NOMO-1 treated with dmso at 0.1 percent for 144 hours (cell line): ENCODE measurements around the gene SLC22A2.

Experiments used
- DNase-seq: peaks from one replicate; lab custom pipeline; 2025; ENCODE audit not compliant: unreplicated experiment; lab: John Stamatoyannopoulos, UW

Gene SLC22A2

DNA sequence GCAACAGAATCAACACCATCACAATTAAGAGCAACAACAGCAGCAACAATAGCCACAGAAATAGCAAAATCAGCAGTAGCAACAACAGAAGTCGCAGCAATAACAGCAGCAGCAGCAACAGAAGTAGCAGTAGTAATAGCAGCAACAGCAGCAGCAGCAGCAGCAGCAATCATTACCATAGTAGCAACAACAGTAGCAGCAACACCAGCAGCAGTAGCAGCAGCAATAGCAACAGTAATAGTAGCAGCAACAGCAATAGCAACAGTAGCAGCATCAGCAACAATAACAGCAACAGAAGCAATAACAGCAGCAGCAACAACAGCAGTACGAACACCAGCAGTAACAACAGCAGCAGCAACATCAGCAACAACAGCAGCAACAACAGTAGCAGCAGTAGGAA lies 39.8 kb downstream of the SLC22A2 start:
- DNase-seq, result no peak

DNA sequence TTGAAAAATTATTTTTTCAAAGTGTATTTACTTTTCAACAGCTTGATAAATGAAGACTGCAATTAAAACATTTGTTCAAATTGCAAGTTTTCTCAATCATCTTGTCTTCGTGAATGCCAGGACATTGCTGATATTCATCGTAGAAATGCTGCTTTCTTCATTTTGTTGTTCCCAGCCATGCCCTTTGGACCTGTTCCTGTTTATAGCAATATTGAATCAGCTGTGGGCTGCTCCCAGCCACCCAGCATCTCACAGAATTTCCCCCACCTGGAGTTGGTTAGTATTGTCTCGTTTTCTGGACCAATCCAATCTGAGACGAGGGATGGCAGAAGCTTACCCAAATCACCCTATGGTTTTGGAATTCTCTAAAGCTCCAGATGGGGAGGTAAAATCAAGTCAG lies 40.8 kb downstream of the SLC22A2 start:
- DNase-seq, result no peak

DNA sequence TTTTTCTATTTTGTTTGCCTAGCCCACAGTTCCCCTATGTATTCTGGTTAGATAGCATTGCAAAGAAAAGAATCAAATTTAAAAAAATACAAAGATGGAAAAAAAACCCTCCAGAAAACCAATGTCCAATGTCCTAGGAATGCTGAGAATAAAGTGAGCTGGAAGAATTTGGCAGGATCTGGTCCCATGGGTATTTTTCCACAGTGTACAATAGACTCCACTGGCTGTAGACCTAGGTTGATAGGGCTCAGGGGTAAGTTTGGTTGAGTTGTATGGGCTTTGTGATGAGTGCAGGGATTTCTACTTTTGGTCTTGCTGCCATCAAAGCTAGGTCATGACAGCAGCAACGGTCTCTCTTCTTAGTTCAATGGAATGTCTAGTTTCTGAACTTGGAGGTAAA lies 41.5 kb downstream of the SLC22A2 start:
- no peak for DNase-seq

DNA sequence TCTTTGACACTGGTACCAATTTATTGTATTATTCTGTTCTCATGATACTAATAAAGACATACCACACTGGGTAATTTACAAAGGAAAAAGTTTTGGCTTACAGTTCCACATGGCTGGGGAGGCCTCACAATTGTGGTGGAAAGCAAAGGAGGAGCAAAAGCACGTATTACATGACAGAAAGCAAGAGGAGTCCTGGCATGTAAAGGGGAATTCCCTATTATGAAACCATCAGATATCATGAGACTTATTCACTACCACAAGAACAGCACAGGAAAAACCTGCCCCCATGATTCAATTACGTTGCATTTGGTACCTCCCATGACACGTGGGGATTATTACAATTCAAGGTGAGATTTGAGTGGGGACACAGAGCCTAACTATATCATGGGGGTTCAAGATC lies 43.4 kb downstream of the SLC22A2 start:
- no peak for DNase-seq

DNA sequence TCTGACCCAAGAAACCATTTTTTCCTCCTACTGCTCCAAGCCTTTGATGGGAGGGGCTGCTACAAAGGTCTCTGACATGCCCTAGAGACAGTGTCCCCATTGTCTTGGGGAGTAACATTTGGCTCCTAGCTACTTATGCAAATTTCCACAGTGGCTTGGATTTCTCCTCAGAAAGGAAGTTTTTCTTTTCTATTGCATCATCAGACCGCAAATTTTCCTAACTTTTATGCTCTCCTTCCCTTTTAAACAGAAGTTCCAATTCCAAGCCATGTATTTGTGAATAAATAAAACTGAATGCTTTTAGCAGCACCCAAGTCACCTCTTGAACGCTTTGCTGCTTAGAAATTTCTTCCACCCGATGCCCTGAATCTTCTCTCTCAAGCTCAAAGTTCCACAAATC lies 51.0 kb downstream of the SLC22A2 start:
- no peak for DNase-seq

DNA sequence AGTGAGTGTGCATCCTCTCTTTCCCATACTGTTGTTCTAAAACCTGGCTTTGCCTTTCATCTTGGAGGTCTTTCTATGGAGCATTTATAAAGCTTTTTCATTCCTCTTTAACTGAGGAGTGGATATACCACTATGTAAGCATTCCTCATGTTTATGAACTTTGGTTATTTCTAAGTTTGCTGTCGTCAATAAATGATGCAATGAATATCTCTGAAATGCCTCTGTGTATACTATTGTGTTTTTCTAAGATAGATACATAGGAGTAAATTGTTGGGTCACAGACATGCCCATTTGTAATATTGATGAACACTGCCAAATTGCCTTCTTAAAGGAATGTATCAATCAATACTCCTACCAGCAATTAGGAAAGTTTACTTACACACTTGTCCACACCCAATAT lies 53.9 kb downstream of the SLC22A2 start:
- no peak for DNase-seq

DNA sequence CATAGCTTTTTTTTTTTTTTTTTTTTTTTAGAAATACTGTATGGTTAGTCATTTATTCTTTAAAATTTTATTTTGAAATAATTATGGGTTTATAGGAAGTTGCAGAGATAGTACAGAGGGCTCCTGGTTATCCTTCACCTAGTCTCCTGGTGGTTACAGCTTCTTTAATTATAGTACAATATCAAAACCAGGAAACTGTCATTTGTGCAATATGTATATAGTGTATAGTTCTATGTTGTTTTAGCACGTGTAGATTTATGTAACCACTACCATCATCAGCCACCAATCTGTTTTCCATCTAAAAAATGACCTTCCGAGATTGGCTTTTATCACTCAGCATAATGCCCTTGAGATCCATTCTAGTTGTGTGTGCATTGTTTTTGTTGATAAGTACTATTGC lies 54.7 kb downstream of the SLC22A2 start:
- no peak for DNase-seq

DNA sequence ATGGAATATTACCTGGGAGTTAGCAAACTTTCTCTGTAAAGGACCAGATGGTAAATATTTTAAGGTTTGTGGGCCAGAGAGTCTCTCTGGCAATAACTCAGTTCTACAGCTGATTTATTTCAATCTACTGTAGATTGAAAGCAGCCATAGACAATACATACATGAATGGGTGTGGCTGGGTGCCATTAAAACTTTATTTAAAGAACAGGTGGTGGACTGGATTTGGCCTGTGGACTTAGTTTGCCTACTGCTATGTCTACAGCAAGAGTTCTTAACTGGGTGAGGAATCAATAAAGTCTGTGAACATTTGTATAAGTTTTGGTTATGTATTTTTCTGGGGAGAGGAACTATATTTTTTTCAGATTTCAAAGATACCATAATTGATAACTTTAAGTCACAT lies 55.1 kb downstream of the SLC22A2 start:
- DNase-seq, result no peak

DNA sequence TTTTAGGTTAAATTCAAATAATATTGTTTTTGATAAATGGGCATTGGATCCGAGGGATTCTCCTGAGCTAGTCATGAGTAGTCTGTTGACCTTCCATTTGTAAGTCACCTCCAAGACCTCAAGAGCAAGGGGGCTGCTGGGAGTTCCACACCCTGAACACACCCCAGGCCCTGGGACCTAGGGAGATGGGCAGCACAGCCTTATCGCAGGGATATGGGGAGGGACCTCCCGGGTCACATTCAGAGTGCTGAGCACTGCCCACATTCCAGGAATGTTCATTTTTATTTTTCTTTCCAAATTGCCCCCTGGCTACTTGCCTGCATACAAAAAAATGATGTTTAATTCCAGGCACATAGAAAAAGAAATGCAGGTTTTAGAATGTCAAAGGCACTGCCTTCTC lies 55.5 kb downstream of the SLC22A2 start:
- DNase-seq, result no peak

DNA sequence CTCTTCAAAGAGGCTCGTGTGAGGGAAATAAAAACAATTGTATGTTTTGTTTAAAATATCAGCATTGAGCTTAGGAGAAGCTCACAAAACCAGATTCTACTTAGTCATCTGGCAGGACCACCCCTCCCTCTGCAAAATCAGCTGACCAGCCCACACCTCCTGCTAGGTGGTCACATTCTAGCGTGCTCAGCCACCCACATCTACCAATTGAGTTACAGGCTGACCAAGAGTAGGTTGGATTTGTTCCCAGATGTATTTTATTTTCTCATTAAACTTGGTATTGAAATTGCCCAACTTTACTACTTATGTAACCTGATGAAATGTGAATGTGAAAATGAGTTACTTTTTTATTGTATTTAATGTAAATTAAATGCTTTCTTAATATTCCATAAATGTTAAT lies 56.2 kb downstream of the SLC22A2 start:
- DNase-seq, result no peak

DNA sequence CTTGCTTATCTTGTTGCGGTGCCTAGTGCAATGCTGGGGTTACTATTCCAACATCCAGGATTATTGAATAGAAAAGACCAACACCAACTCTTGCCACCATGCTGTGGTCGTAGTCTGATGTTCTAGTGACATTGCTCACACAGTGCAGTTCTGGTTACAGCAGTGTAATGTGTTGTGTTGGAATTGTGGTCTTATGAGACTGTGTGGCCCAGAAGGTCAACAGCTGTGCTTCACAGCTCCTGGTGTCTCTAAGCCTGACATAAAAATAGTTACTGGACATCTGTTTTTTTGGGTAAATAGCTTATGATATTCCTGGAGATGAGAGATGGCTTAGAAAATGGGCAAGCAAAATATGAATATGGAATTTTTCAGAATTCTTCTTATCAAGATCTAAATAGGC lies 57.6 kb downstream of the SLC22A2 start:
- no peak for DNase-seq

DNA sequence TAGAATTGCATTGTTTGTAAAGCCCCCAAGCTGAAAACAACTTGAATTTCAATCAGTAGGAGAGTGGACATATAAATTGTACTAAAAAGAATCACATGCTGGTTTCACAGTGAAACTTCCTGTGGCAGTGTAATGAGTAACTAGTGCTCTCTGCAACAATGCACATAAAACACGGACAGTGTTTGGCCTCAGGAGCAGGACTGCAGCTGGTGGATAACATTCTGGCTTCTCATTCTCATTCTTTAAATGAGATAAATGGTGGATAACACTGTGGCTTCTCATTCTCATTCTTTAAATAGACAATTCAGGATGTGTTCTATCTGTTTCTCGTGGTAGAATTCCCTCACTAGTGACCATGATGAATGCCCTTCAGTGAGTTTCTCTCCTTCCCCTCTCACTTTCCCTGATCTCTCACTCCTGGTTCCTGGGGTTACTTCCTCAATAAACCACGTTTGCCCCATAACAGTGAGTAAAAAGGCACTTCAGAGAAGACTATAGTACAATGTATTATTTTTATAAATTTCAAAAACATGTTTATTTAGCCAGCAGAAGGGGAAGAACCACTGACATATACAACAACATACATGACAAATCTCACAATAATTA lies 59.9 kb downstream of the SLC22A2 start:
- DNase-seq, result no peak

DNA sequence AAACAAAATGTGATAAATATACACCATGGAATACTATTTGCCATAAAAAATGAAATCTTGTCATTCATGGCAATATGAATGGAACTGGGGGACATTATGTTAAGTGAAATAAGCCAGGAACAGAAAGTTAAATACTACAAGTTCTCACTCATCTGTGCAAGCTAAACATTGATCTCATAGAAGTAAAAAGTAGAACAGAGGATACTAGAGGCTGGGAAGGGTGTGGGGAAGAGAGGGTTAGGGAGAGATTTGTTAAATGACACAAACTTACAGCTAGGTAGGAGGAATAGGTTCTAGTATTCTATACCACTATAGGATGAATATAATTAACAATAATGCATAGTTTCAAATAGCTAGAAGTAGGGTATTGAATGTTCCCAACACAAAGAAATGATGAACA lies 61.0 kb downstream of the SLC22A2 start:
- DNase-seq, result no peak

DNA sequence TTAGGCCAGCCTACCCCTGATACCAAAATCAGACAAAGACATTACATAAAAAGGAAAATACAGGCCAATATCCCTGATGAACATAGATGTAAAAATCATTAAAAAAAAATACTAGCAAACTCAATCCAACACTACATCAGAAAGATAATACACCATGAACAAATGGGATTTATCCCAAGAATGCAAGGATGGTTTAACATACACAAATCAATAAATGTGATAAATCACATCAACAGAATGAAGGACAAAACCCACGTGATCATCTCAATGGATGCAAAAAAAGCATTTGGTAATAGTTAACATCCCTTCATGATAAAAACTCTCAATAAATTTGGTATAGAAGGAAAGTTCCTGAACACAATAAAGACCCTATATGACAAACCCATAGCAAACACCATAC lies 63.8 kb downstream of the SLC22A2 start:
- DNase-seq, result no peak

DNA sequence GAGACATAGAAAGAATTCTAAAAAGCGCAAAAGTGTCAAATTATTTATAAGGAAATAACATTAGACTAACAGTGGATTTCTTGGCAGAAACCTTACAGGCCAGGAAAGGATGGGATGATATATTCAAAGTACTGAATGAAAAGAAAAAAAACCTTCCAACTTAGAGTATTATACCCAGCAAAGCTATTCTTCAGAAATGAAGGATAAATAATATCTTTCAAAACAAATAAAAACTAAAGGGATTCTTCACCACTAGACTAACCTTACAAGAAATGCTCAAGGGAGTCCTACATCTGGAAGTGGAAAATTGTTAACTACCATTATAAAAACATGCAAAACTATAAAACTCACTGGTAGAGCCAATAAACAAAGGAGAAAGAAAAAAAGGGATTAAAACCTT lies 65.8 kb downstream of the SLC22A2 start:
- DNase-seq, result no peak

DNA sequence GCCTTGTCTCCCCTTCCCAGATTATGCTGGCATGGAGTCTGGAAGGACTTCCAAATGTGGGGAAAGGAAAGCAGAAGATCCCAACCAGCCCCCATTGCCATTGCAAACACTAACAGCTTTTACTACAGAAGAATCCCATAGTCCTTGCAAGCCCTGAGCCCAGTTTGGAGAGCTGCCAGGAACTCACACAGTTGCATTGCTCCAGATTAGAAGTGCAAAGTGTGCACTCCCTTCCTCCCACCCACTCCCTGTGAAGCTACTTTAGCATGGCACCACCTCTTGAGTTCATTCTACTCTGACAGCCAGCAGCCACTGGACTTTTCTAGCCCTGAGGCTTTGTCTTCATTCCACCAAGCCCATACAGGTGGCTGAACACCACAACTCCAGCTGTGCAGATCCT lies 67.6 kb downstream of the SLC22A2 start:
- no peak for DNase-seq

DNA sequence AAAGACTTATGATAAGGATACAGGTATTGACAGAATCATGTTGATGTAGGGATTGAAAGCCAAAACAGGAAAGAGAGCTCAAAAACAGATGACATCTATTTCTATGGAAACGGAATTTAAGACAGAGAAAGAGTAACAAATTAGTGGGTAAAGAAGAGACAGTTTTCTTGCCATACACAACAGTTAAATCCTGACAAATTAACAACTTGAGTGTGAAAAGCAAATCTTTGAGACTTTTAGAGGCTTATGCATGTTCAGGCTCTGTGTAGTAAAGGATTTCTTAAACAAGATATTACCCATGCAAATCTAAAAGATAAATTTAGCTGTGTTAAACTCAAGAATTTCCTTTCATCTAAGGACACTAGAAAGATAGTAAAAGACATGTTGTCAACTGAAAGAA lies 68.5 kb downstream of the SLC22A2 start:
- DNase-seq, result no peak

DNA sequence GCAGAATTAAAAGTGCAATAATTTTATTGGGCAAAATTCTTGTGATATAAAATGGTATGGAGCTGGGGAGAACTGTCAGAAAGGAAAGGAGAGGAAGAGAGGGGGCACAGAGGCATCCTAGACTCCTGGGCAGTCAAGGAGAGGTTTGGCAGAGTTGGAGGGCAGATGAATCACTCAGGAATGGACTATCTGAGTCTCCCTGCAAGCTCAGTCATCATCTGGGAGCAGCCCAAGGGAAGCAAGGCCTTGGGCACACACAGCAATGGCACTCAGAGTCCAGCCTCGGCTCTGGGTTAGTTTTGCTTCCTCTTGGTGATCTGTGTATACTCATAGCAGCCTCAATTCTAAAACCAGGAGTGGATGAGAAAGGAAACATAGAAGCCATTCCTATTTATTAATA lies 69.8 kb downstream of the SLC22A2 start:
- DNase-seq, result no peak

DNA sequence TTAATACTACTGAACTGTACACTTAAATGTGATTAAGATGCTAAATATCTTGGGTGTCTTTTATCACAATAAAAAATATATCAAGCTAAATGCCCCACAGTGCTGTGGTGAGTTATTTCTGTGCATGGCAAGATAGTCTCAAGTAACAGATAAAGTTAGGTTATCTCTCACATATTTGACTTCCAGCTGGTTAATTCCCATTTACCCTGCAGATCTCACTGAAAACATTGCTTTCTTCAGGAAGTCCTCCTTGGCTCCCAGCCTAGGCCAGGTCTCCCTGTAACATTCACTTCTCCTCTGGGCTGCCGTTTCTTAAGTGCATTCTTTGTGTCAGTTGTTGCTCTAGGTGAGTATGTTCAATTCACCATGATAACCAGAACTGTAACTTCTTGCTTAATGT lies 77.9 kb downstream of the SLC22A2 start:
- DNase-seq, result no peak

DNA sequence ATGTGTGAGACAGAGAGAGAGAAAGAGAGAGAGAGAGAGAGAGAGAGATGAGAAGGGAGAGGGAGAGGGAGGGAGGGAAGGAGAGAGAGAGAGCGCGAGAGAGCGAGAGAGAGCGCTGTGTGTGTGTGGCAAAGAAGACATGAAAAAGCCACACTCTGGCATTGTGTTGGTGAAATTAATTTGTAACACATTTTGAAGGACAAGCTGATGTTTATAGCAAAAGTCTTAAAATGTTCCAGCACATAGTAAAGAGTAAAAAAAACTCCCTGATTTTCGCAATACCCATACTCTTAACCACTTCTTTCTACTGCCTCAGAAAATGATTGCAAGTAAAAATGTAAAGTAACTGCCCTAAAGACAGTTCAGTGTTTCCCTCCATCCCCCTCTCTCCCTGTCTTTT lies 80.3 kb downstream of the SLC22A2 start:
- no peak for DNase-seq

DNA sequence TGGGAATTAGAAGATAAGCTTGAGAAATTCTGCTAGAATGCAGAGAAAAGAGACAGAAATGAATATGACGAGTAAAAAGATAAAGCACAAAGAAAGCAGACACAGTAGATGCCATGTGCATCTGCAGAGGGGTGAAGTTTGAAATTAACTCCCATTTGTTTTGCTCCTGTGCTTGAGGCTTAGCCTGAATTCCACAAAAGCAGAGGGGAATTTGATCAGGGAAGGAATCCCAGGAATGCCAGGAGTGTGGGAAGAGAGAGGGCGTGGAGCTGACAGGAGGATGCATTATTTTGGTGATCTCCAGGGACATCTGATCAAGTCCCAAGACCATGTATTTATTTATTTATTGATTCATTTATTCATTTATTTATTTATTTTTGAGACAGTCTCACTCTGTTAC lies 81.4 kb downstream of the SLC22A2 start:
- no peak for DNase-seq

DNA sequence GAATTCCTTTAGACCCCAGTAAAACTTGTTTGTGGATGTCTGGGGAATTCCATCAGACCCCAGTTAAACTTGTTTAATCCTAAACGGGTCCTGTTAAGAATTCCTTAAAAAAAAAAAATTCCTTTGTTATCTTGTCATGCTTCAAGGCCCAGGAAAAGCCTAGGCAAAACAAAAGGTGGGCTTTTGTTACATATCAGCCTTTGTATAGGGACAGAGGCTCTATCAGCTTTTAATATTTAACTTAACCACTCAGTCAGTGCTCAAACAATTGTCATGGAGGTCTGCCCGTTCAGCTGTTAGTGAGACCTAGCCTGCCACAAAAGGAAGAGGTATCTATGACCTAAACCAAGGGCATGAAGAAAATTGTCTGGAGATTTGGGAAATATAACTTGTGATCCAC lies 83.9 kb downstream of the SLC22A2 start:
- DNase-seq, result no peak

DNA sequence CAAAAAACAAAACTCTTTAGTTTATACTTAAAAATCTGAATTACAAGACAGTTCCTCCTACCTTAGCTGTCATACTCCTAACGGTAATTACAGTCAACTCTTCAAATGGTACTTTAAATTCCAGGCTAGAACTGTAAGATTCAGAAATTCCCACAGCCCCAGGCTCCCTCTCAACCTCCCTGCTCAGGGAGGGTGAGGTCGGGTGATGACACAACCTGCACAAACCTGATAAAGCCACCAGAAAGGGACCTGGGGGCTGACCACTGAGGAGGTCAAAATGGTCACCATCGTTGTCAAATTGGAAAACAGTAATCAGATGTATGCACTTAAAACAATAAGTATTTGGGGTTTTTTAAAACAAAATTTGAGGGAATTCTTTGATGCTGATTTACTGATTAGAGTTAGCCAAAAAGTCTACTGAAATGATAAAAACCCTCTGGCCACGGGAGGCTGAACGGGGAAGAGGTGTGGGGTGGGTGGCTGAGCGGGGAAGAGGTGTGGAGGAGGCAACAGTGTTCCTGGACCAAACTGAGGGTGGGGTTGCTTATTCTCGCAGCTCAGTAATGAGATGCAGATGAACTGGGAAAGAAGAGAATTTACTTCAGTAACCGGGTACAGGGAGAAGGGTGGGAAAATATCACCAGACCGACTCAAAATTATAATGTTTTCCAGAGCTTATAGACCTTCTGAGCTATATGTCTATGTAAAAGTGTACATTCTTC lies 84.7 kb downstream of the SLC22A2 start:
- no peak for DNase-seq
